OCI-LY1 (cell line): ENCODE measurements around the gene MEPCE.

Source experiments
- CTCF ChIP-seq: fragments of 200-600 bp; sonication (generic), shearing (Covaris generic); IDR thresholded peaks from 2 replicates; pipeline ENCODE4 v1.5.1; 2017; ENCODE audit warnings: mild to moderate bottlenecking, antibody characterized with exemption, low read length, moderate library complexity, mixed read lengths
- EZH2 ChIP-seq: fragments of 200-600 bp; sonication (generic), shearing (Covaris generic); IDR thresholded peaks from 2 replicates; pipeline ENCODE4 v1.8.0; 2017; ENCODE audit warnings: borderline replicate concordance, mixed run types, mild to moderate bottlenecking, antibody characterized with exemption, low read length, moderate library complexity, mixed read lengths

- TF ChIP-seq CTCF (no peak), EZH2 (no peak)
Measured at GRCh38 chr7:100434297-100435144, 4.9 kb downstream of the MEPCE start.
